HEK293 (cell line): Measurements from ENCODE around the gene PEX16.

Experiments used
- CTCF ChIA-PET: fragments of 350-600 bp; formaldehyde crosslinking; extraction: SDS; loops from one replicate; lab custom pipeline; 2021; ENCODE audit warnings: antibody characterized with exemption; lab: Yijun Ruan, JAX
- POLR2A ChIA-PET: fragments of 300-600 bp; formaldehyde crosslinking; extraction: SDS; loops from one replicate; lab custom pipeline; 2020; ENCODE audit warnings: antibody characterized with exemption, inconsistent platforms; lab: Yijun Ruan, JAX
- H3K27ac ChIP-seq: fragments of 200-500 bp; sonication (Bioruptor generic); 2 replicates; pipeline ENCODE4 v1.5.1; 2014; ENCODE audit warnings: low read depth, low read length, control low read depth, inconsistent platforms; ENCODE audit errors: extremely low read depth
- H3K36me3 ChIP-seq, 2 experiments: fragments of 200-500 bp in 1 of 2; sonication (Bioruptor generic) in 1 of 2; 1 replicate in 1 of 2; 2 replicates in 1 of 2; pipeline ENCODE4 v1.5.1; 2014 to 2017; ENCODE audit warnings: inconsistent platforms in 2 of 2, low read length in 2 of 2; ENCODE audit not compliant: control insufficient read depth in 2 of 2, insufficient read depth in 1 of 2
- H3K4me1 ChIP-seq: fragments of 200-500 bp; sonication (Bioruptor generic); 2 replicates; pipeline ENCODE4 v1.5.1; 2014; ENCODE audit warnings: mild to moderate bottlenecking, low read length, inconsistent platforms; ENCODE audit not compliant: control insufficient read depth, insufficient read depth
- H3K4me3 ChIP-seq: 2 replicates; pipeline ENCODE4 v1.5.1; 2011; ENCODE audit warnings: low read depth, mild to moderate bottlenecking, control low read depth, low read length, moderate library complexity
- H3K9me3 ChIP-seq: fragments of 200-500 bp; sonication (Bioruptor generic); 2 replicates; pipeline ENCODE4 v1.5.1; 2014; ENCODE audit warnings: low read depth, low read length, inconsistent platforms; ENCODE audit not compliant: control insufficient read depth, insufficient read depth
- MYNN ChIP-seq: fragments of 450-650 bp; formaldehyde crosslinking; IDR thresholded peaks from 2 replicates; pipeline ENCODE4 v1.5.1; 2016; ENCODE audit warnings: missing biosample characterization, missing genetic modification characterization, borderline replicate concordance
- PRDM1 ChIP-seq: fragments of 450-650 bp; formaldehyde crosslinking; IDR thresholded peaks from 2 replicates; pipeline ENCODE4; 2016; ENCODE audit warnings: missing biosample characterization, missing genetic modification characterization
- SCRT1 ChIP-seq: fragments of 450-650 bp; formaldehyde crosslinking; IDR thresholded peaks from 2 replicates; pipeline ENCODE4 v1.5.1; 2016; ENCODE audit warnings: missing biosample characterization, missing genetic modification characterization, borderline replicate concordance
- ZFHX2 ChIP-seq: fragments of 450-650 bp; formaldehyde crosslinking; conservative IDR thresholded peaks from 2 replicates; pipeline ENCODE4 v1.5.1; 2016; ENCODE audit warnings: missing biosample characterization, missing genetic modification characterization
- ZNF155 ChIP-seq: fragments of 450-650 bp; formaldehyde crosslinking; IDR thresholded peaks from 2 replicates; pipeline ENCODE4 v1.5.1; 2016; ENCODE audit warnings: missing biosample characterization, missing genetic modification characterization
- ZNF223 ChIP-seq: fragments of 450-650 bp; formaldehyde crosslinking; IDR thresholded peaks from 2 replicates; pipeline ENCODE4 v1.5.1; 2016; ENCODE audit warnings: missing biosample characterization, missing genetic modification characterization
- ZNF514 ChIP-seq: fragments of 450-650 bp; formaldehyde crosslinking; IDR thresholded peaks from 2 replicates; pipeline ENCODE4 v1.5.1; 2016; ENCODE audit warnings: missing biosample characterization, missing genetic modification characterization
- ZNF558 ChIP-seq: fragments of 450-650 bp; formaldehyde crosslinking; IDR thresholded peaks from 2 replicates; pipeline ENCODE4 v1.5.1; 2016; ENCODE audit warnings: missing biosample characterization, missing genetic modification characterization
- TF ChIP-seq, protein P1 (sequence below): fragments of 450-650 bp; formaldehyde crosslinking; conservative IDR thresholded peaks from 2 replicates; pipeline ENCODE4 v1.5.1; 2016; ENCODE audit warnings: low read depth, missing biosample characterization, missing genetic modification characterization
- TF ChIP-seq, protein P2 (sequence below): fragments of 450-650 bp; formaldehyde crosslinking; IDR thresholded peaks from 2 replicates; pipeline ENCODE4 v1.5.1; 2016; ENCODE audit warnings: missing biosample characterization, missing genetic modification characterization
- TF ChIP-seq, protein P3 (sequence below): fragments of 450-650 bp; formaldehyde crosslinking; IDR thresholded peaks from 2 replicates; pipeline ENCODE4 v1.5.1; 2016; ENCODE audit warnings: missing biosample characterization, missing genetic modification characterization, borderline replicate concordance

Gene PEX16

GRCh38 chr11:45860348-45860747 is 57.3 kb downstream of the PEX16 start:
- H3K4me1 ChIP-seq = no peaks in the 10 kb centered on the region
- no peak for TF ChIP-seq MYNN
- TF ChIP-seq PRDM1 = no peak
- TF ChIP-seq, protein P1, sequence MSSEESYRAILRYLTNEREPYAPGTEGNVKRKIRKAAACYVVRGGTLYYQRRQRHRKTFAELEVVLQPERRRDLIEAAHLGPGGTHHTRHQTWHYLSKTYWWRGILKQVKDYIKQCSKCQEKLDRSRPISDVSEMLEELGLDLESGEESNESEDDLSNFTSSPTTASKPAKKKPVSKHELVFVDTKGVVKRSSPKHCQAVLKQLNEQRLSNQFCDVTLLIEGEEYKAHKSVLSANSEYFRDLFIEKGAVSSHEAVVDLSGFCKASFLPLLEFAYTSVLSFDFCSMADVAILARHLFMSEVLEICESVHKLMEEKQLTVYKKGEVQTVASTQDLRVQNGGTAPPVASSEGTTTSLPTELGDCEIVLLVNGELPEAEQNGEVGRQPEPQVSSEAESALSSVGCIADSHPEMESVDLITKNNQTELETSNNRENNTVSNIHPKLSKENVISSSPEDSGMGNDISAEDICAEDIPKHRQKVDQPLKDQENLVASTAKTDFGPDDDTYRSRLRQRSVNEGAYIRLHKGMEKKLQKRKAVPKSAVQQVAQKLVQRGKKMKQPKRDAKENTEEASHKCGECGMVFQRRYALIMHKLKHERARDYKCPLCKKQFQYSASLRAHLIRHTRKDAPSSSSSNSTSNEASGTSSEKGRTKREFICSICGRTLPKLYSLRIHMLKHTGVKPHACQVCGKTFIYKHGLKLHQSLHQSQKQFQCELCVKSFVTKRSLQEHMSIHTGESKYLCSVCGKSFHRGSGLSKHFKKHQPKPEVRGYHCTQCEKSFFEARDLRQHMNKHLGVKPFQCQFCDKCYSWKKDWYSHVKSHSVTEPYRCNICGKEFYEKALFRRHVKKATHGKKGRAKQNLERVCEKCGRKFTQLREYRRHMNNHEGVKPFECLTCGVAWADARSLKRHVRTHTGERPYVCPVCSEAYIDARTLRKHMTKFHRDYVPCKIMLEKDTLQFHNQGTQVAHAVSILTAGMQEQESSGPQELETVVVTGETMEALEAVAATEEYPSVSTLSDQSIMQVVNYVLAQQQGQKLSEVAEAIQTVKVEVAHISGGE (tag by site-specific recombination) = no peak
- TF ChIP-seq ZNF558 (tag by site-specific recombination) = no peak
- TF ChIP-seq SCRT1 (tag by site-specific recombination) = no peak
- TF ChIP-seq ZNF155 = no peak
- no peak for TF ChIP-seq ZNF223 (tag by site-specific recombination)
- TF ChIP-seq, protein P2, sequence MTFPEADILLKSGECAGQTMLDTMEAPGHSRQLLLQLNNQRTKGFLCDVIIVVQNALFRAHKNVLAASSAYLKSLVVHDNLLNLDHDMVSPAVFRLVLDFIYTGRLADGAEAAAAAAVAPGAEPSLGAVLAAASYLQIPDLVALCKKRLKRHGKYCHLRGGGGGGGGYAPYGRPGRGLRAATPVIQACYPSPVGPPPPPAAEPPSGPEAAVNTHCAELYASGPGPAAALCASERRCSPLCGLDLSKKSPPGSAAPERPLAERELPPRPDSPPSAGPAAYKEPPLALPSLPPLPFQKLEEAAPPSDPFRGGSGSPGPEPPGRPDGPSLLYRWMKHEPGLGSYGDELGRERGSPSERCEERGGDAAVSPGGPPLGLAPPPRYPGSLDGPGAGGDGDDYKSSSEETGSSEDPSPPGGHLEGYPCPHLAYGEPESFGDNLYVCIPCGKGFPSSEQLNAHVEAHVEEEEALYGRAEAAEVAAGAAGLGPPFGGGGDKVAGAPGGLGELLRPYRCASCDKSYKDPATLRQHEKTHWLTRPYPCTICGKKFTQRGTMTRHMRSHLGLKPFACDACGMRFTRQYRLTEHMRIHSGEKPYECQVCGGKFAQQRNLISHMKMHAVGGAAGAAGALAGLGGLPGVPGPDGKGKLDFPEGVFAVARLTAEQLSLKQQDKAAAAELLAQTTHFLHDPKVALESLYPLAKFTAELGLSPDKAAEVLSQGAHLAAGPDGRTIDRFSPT = no peak
- TF ChIP-seq ZFHX2 (tag by site-specific recombination) = no peak
- no peak for TF ChIP-seq ZNF514
- TF ChIP-seq, protein P3, sequence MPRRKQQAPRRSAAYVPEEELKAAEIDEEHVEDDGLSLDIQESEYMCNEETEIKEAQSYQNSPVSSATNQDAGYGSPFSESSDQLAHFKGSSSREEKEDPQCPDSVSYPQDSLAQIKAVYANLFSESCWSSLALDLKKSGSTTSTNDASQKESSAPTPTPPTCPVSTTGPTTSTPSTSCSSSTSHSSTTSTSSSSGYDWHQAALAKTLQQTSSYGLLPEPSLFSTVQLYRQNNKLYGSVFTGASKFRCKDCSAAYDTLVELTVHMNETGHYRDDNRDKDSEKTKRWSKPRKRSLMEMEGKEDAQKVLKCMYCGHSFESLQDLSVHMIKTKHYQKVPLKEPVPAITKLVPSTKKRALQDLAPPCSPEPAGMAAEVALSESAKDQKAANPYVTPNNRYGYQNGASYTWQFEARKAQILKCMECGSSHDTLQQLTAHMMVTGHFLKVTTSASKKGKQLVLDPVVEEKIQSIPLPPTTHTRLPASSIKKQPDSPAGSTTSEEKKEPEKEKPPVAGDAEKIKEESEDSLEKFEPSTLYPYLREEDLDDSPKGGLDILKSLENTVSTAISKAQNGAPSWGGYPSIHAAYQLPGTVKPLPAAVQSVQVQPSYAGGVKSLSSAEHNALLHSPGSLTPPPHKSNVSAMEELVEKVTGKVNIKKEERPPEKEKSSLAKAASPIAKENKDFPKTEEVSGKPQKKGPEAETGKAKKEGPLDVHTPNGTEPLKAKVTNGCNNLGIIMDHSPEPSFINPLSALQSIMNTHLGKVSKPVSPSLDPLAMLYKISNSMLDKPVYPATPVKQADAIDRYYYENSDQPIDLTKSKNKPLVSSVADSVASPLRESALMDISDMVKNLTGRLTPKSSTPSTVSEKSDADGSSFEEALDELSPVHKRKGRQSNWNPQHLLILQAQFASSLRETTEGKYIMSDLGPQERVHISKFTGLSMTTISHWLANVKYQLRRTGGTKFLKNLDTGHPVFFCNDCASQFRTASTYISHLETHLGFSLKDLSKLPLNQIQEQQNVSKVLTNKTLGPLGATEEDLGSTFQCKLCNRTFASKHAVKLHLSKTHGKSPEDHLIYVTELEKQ (tag by site-specific recombination) = no peak
- CTCF ChIA-PET = interaction anchor here (0.7 to 3.6 kb wide), 3 partner anchors 13 to 234 kb away, joined by 3 to 41 read pairs (median 3); no protein-coding TSS in a partner anchor
- peaks cover 0 to 70% of the 10 kb centered on the region in 2 experiments; a peak in 1 of 3 replicates for H3K36me3 ChIP-seq
- H3K27ac ChIP-seq = no peak overlapping the region
- no peak overlapping the region for H3K4me3 ChIP-seq
- no peaks in the 10 kb centered on the region for H3K9me3 ChIP-seq
- POLR2A ChIA-PET = interaction anchor here (0.5 kb wide), 1 partner anchor 12 kb away, joined by 4 read pairs; no protein-coding TSS in a partner anchor
